GM12878 (cell line): ENCODE data around the gene SRD5A1. TPM values are rescaled to one million over a fixed set of nuclear protein-coding genes. Genes with fewer than 3 reads are reported as not detected.

Experiments used
- ATAC-seq: fragments of 200-7000 bp; cut with Tn5 transposase; 3 replicates; pipeline ENCODE4 v1.9.1; 2020; ENCODE audit warnings: mild to moderate bottlenecking, moderate library complexity
- BruUV-seq: library from RNA; stranded (reverse); fragments of 400-500 nt; replicated peaks from 2 replicates; lab custom pipeline; 2021; lab: Mats Ljungman, UMichigan
- CTCF ChIA-PET: fragments of 300-600 bp; sonication (Branson Sonifier 250); formaldehyde crosslinking; extraction: SDS; loops from one replicate; lab custom pipeline; 2021; ENCODE audit warnings: inconsistent platforms; lab: Yijun Ruan, JAX
- POLR2A ChIA-PET: fragments of 350-600 bp; formaldehyde crosslinking; extraction: SDS; loops from one replicate; lab custom pipeline; 2021; ENCODE audit warnings: inconsistent platforms; lab: Charles Lee
- RAD21 ChIA-PET: fragments of 300-600 bp; sonication (Branson Sonifier 250); formaldehyde crosslinking; loops from one replicate; lab custom pipeline; 2023; ENCODE audit warnings: antibody characterized with exemption; ENCODE audit not compliant: unreplicated experiment; lab: Charles Lee
- SMC1A ChIA-PET: fragments of 300-600 bp; sonication (Branson Sonifier 250); formaldehyde crosslinking; loops from one replicate; lab custom pipeline; 2023; ENCODE audit not compliant: unreplicated experiment, uncharacterized antibody; lab: Charles Lee
- DNase-seq: peaks from one replicate; pipeline ENCODE4 v3.0.0-alpha.2; 2011; ENCODE audit warnings: low read depth, low spot score
- FAIRE-seq: peaks from 3 replicates; lab custom pipeline; 2011; peaks lifted over from hg19 to GRCh38; lab: Jason Lieb, UNC
- H2AFZ ChIP-seq: 2 replicates; pipeline ENCODE4 v1.6.0; 2011; ENCODE audit warnings: low read depth, low read length, control low read depth; ENCODE audit not compliant: control insufficient read depth
- H3K27ac ChIP-seq: 2 replicates; pipeline ENCODE4 v1.5.1; 2011; ENCODE audit warnings: control low read depth; ENCODE audit not compliant: control insufficient read depth, insufficient read depth
- H3K27me3 ChIP-seq, 2 experiments: replicated peaks in 1 of 2; 2 replicates each; pipeline versions ENCODE4 v1.6.0 to v1.6.1; 2011; ENCODE audit warnings: low read length in 1 of 2; ENCODE audit not compliant: control insufficient read depth in 2 of 2, insufficient read depth in 2 of 2
- H3K36me3 ChIP-seq, 2 experiments: 2 replicates each; pipeline ENCODE4 v1.5.1; 2011; ENCODE audit warnings: low read length in 1 of 2; ENCODE audit not compliant: control insufficient read depth in 2 of 2, insufficient read depth in 2 of 2
- H3K4me1 ChIP-seq: 2 replicates; pipeline ENCODE4 v1.6.1; 2011; ENCODE audit warnings: mild to moderate bottlenecking, low read length, moderate library complexity, mixed read lengths; ENCODE audit not compliant: control insufficient read depth, insufficient read depth
- H3K4me2 ChIP-seq: 2 replicates; pipeline ENCODE4 v1.6.0; 2011; ENCODE audit warnings: control low read depth; ENCODE audit not compliant: control insufficient read depth, insufficient read depth
- H3K4me3 ChIP-seq: fragments of 200-600 bp; sonication (generic); 2 replicates; pipeline ENCODE4 v1.5.1; 2016
- H3K79me2 ChIP-seq: 2 replicates; pipeline ENCODE4 v1.6.0; 2011; ENCODE audit warnings: low read length; ENCODE audit not compliant: control insufficient read depth, insufficient read depth
- H3K9ac ChIP-seq: 2 replicates; pipeline ENCODE4 v1.8.0; 2011; ENCODE audit warnings: low read length, control low read depth, mixed read lengths; ENCODE audit not compliant: control insufficient read depth, insufficient read depth
- H3K9me3 ChIP-seq: replicated peaks from 3 replicates; pipeline ENCODE4 v1.5.1; 2011; ENCODE audit warnings: mild to moderate bottlenecking, low read length; ENCODE audit not compliant: control insufficient read depth, insufficient read depth
- H4K20me1 ChIP-seq: 2 replicates; pipeline ENCODE4 v1.6.0; 2011; ENCODE audit not compliant: control insufficient read depth, insufficient read depth
- ATF2 ChIP-seq: IDR thresholded peaks from 2 replicates; pipeline ENCODE4 v1.6.1; 2012; ENCODE audit warnings: low read length, inconsistent platforms
- CBFB ChIP-seq: IDR thresholded peaks from 2 replicates; pipeline ENCODE4 v1.6.1; 2016; ENCODE audit warnings: antibody characterized with exemption, low read depth
- CBX5 ChIP-seq: sonication (generic); IDR thresholded peaks from 2 replicates; pipeline ENCODE4 v1.6.1; 2016; ENCODE audit warnings: low read depth, moderate library complexity, mild to moderate bottlenecking, inconsistent platforms
- CREM ChIP-seq: IDR thresholded peaks from 2 replicates; pipeline ENCODE4 v1.6.1; 2014; ENCODE audit warnings: antibody characterized with exemption, low read depth
- E2F4 ChIP-seq: IDR thresholded peaks from 2 replicates; pipeline ENCODE4 v1.6.1; 2012; ENCODE audit warnings: low read depth, low read length, improper control_type of control experiment
- IRF4 ChIP-seq: IDR thresholded peaks from 2 replicates; pipeline ENCODE4 v1.6.1; 2011; ENCODE audit warnings: low read depth, low read length
- LARP7 ChIP-seq: fragments of 450-650 bp; IDR thresholded peaks from 2 replicates; pipeline ENCODE4 v1.6.1; 2017; ENCODE audit warnings: mild to moderate bottlenecking
- NFIC ChIP-seq: IDR thresholded peaks from 2 replicates; pipeline ENCODE4 v1.6.1; 2012; ENCODE audit warnings: low read depth, mild to moderate bottlenecking, inconsistent platforms, low read length, moderate library complexity
- REST ChIP-seq: IDR thresholded peaks from 2 replicates; pipeline ENCODE4 v1.6.1; 2012; ENCODE audit warnings: mild to moderate bottlenecking, low read depth, low read length
- SREBF1 ChIP-seq: IDR thresholded peaks from 2 replicates; pipeline ENCODE4 v1.6.1; 2012; ENCODE audit warnings: mild to moderate bottlenecking, low read length
- SUPT20H ChIP-seq: IDR thresholded peaks from 2 replicates; pipeline ENCODE4 v1.6.1; 2011; ENCODE audit warnings: low read depth, mild to moderate bottlenecking, low read length, moderate library complexity, borderline replicate concordance; ENCODE audit not compliant: control insufficient read depth
- SUZ12 ChIP-seq: fragments of 200-600 bp; sonication (generic); IDR thresholded peaks from one replicate; pipeline ENCODE4 v1.6.1; 2018; ENCODE audit warnings: antibody characterized with exemption, mild to moderate bottlenecking; ENCODE audit not compliant: unreplicated experiment
- USF1 ChIP-seq: IDR thresholded peaks from 2 replicates; pipeline ENCODE4 v1.6.1; 2011; ENCODE audit warnings: borderline replicate concordance, low read depth, mild to moderate bottlenecking, moderate library complexity, mixed read lengths, low read length; ENCODE audit not compliant: insufficient read depth; ENCODE audit errors: extremely low read length
- USF2 ChIP-seq: IDR thresholded peaks from 2 replicates; pipeline ENCODE4 v1.6.1; 2011; ENCODE audit warnings: low read depth, low read length, improper control_type of control experiment, borderline replicate concordance
- ZNF217 ChIP-seq: fragments of 450-650 bp; IDR thresholded peaks from 2 replicates; pipeline ENCODE4 v1.6.1; 2017; ENCODE audit warnings: antibody characterized with exemption, mild to moderate bottlenecking
- ZNF274 ChIP-seq: IDR thresholded peaks from one replicate; pipeline ENCODE4 v1.8.0; 2011; ENCODE audit not compliant: insufficient read length, insufficient read depth
- ZSCAN29 ChIP-seq: fragments of 450-650 bp; IDR thresholded peaks from 2 replicates; pipeline ENCODE4 v1.6.1; 2017; ENCODE audit warnings: mild to moderate bottlenecking, moderate library complexity
- WGBS: methylation state at CpG from one replicate; pipeline ENCODE4 v1.1.6; 2016; ENCODE audit warnings: low lambda C conversion rate; ENCODE audit not compliant: insufficient replicate concordance, insufficient coverage; ENCODE audit errors: missing lambda C conversion rate; 5-methylcytosine and 5-hydroxymethylcytosine counted together
- in situ Hi-C: fragments of 300-500 bp; cut with MboI; formaldehyde crosslinking; loops from 9 replicates; pipeline ENCODE4 v1.14.3; 2018; ENCODE audit warnings: mixed read lengths
- intact Hi-C: fragments of 100-400 bp; cut with micrococcal nuclease; formaldehyde crosslinking; loops from one replicate; pipeline ENCODE4 v1.14.2; 2022; ENCODE audit not compliant: unreplicated experiment
- polyA plus RNA-seq, 11 experiments: library from polyadenylated mRNA; depleted of rRNA in 4 of 11; unstranded in 6 of 11; stranded (reverse) in 5 of 11; fragments of >200 nt; fragmentation: Nextera tagmentation in 4 of 11; fragmentation: Illumina TruSeq in 1 of 11; extraction: Ambion mirVana in 4 of 11; extraction: Trizol in 1 of 11; gene quantifications; 1 replicate in 1 of 11; 2 replicates in 10 of 11; pipeline versions ENCODE4 v1.2.1 to v1.2.3, GENCODE V29; 2011 to 2016; ENCODE audit warnings: inconsistent platforms in 2 of 11, missing spikeins in 2 of 11, low read depth in 1 of 11
- total RNA-seq, 4 experiments: library from RNA; depleted of rRNA in 3 of 4; stranded (reverse); fragments of >200 nt in 3 of 4; fragmentation: Illumina TruSeq in 1 of 4; extraction: Trizol in 1 of 4; gene quantifications; 2 replicates each; pipeline versions ENCODE4 v1.2.1 to v1.2.3, GENCODE V29; 2013 to 2021

The SRD5A1 gene
- total and polyA plus RNA-seq, 10 of the 15 experiments (the other 5 are each of a cell fraction or from before 2014, with no cell fraction given), result 0.76 to 20.1 (median 12.3) TPM

- H3K9ac ChIP-seq, result no peak overlapping the region
- H3K4me2 ChIP-seq, result no peak overlapping the region
- H3K36me3 ChIP-seq, result no peaks in the 10 kb centered on the region
- H3K9me3 ChIP-seq, result no peaks in the 10 kb centered on the region
- ChIA-PET RAD21 (no interaction called here), CTCF (no interaction called here), SMC1A (interaction anchor here (1.2 to 2.4 kb wide), 3 partner anchors 11 to 46 kb away, joined by 3 to 7 read pairs (median 4); no protein-coding TSS in a partner anchor), POLR2A (no interaction called here)
- 91% methylated on average over 1 of the region's 1 CpG for WGBS
- H3K27ac ChIP-seq, result no peak overlapping the region
- DNase-seq, result no peak
- no peak for FAIRE-seq
- no peaks in the 10 kb centered on the region for H3K79me2 ChIP-seq
- in situ Hi-C loops, result no loop called here
- ATAC-seq, result no peak
- no peaks in the 10 kb centered on the region; a peak in 1 of 4 replicates for H3K27me3 ChIP-seq
- TF ChIP-seq CBFB (no peak), E2F4 (no peak), SUZ12 (no peak), LARP7 (no peak), USF1 (no peak), SREBF1 (no peak), ZSCAN29 (no peak), SUPT20H (no peak), IRF4 (no peak), CREM (no peak), ATF2 (no peak), USF2 (no peak), ZNF274 (no peak), REST (no peak), NFIC (no peak), ZNF217 (no peak), CBX5 (no peak)
- BruUV-seq, result no TSS peak
- no peaks in the 10 kb centered on the region for H4K20me1 ChIP-seq
- H3K4me3 ChIP-seq, result no peak overlapping the region
- intact Hi-C loops, result no loop called here
- no peak overlapping the region for H2AFZ ChIP-seq
- no peaks in the 10 kb centered on the region for H3K4me1 ChIP-seq
Measured at GRCh38 chr5:6699357-6699756, 66.1 kb downstream of the SRD5A1 start.
